ENCODE measurements around the gene FALEC.

- 0 out of 4 replicates have a peak, but pooled peaks of 1 of the 2 experiments have one; percentile 31 for TF ChIP-seq REST (IDR thresholded peaks at IDR 0.05; ENCODE audit: insufficient read depth in 1 of 2, low read depth in 2 of 2, low read length in 2 of 2)
- TF ChIP-seq FOXP2 (optimal IDR thresholded peaks at IDR 0.05; ENCODE audit: borderline replicate concordance, extremely low read depth, extremely low read length, insufficient read depth), result no peak
- TF ChIP-seq SIN3A (IDR thresholded peaks at IDR 0.05; ENCODE audit: borderline replicate concordance, insufficient read depth, low read length), result 0 out of 2 replicates have a peak, but pooled peaks have one; percentile 55
- TF ChIP-seq TAF1 (IDR thresholded peaks at IDR 0.05; ENCODE audit: borderline replicate concordance, insufficient read depth, low read length), result 0 out of 2 replicates have a peak, but pooled peaks have one; percentile 49
Measured at GRCh38 chr1:150561974-150562445, 46.5 kb downstream of the FALEC start.

All from PFSK-1 (cell line).